ENCODE results near the gene SOX1. TPM values are rescaled to one million over a fixed set of nuclear protein-coding genes. Genes with fewer than 3 reads are reported as not detected.

The SOX1 gene
- total RNA-seq, 1 donor from 2014 or later, result not detected

DNA sequence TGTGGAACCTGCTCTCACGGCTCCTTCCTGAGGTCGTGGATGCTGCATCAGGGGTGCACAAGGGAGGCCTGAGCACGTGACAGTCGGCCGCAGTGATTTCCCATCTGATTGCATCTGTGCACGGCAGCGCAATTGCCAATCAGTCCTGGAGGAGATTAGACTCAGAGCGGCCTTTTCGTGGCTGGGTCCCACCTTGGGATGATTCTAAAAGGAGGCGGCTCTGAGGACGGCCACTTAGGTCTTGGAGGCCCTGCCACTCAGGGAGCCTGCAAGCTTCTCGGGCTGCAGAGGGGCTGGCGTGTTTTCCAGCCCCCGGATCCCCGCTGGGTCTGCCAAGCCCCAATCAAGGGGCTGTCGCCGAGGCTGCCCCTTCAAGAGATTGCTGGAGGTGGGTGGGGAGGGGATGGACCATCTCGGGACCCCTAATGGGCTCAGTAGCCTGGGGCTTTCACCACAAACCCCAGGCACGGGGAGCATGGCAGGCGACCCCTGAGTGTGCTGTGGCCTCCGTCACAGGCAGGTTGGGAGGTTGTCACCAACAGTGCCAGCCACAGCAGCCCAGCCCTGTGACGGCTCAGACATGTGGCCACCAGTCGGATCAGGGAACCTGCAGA is 51.6 kb downstream of the SOX1 start:
- H3K9me3 Mint-ChIP-seq, result no peaks in the 10 kb centered on the region
- TF ChIP-seq, protein P1, sequence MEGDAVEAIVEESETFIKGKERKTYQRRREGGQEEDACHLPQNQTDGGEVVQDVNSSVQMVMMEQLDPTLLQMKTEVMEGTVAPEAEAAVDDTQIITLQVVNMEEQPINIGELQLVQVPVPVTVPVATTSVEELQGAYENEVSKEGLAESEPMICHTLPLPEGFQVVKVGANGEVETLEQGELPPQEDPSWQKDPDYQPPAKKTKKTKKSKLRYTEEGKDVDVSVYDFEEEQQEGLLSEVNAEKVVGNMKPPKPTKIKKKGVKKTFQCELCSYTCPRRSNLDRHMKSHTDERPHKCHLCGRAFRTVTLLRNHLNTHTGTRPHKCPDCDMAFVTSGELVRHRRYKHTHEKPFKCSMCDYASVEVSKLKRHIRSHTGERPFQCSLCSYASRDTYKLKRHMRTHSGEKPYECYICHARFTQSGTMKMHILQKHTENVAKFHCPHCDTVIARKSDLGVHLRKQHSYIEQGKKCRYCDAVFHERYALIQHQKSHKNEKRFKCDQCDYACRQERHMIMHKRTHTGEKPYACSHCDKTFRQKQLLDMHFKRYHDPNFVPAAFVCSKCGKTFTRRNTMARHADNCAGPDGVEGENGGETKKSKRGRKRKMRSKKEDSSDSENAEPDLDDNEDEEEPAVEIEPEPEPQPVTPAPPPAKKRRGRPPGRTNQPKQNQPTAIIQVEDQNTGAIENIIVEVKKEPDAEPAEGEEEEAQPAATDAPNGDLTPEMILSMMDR (IDR thresholded peaks at IDR 0.05; ENCODE audit: unreplicated experiment), result no peak
- H3K4me1 Mint-ChIP-seq, result no peaks in the 10 kb centered on the region
- DNase-seq (ENCODE audit: low spot score in 2 of 2, unreplicated experiment in 2 of 2), result peak in 1 of 2 experiments; percentile 27
- no peaks in the 10 kb centered on the region for H3K36me3 Mint-ChIP-seq
- H3K4me3 Mint-ChIP-seq, result no peak overlapping the region
- peaks cover 84% of the 10 kb centered on the region for H3K27me3 Mint-ChIP-seq (ENCODE audit: low read depth)
- H3K27ac Mint-ChIP-seq, result no peak overlapping the region

DNA sequence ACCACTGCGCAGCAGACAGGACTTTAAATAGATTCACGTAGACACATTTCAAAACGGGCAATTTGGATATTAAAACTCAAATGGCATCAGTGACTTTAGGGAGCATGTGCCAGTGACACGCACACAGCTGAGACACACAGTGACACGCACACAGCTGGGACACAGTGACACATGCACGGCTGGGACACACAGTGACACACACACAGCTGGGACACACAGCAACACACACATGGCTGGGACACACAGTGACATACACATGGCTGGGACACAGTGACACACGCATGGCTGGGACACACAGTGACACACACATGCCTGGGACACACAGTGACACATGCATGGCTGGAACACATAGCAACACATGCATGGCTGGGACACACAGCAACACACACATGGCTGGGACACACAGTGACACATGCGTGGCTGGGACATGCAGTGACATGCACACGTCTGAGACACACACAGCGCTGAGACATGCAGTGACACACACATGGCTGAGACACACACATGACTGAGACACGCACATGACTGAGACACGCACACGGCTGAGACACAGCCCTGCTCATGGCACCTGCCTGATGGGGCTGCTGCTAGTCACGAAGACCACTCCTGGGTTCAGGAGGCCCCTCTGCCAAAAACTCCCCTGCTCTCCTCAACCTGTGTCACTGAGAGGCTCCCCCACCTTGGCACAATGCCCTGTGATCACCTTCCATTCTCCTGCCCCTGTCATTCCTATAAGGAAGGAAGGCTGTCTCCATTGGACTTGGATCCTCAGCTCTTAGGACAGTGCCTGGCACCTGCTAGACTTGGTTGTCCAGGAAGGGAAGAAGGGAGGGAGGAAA is 52.5 kb downstream of the SOX1 start:
- Mint-ChIP-seq H3K27ac (no peak overlapping the region), H3K4me3 (no peak overlapping the region)

DNA sequence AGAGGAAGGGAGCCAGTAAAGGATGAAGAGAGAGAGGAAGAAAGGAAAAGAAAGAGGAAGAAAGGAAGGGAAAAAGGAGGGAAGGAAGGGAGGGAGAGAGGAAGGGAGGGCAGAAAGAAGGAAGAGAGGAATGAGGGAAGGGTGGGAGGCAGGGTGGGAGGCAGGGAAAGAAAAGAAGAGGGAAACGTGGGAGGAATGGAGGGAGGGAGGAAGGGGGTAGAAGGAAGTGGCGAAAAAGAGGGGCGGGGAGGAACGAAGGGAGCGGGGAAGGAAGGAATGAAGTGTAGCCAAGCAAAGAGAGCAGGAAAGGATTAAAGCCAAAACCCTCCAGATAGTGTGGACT is 53.1 kb downstream of the SOX1 start:
- Mint-ChIP-seq H3K27me3 (ENCODE audit: low read depth) (peaks cover 82% of the 10 kb centered on the region), H3K9me3 (no peaks in the 10 kb centered on the region), H3K36me3 (no peaks in the 10 kb centered on the region), H3K27ac (no peak overlapping the region), H3K4me3 (no peak overlapping the region), H3K4me1 (no peaks in the 10 kb centered on the region)
- TF ChIP-seq, protein P1 (IDR thresholded peaks at IDR 0.05; ENCODE audit: unreplicated experiment), result no peak
- no peak for DNase-seq (ENCODE audit: low spot score in 2 of 2, unreplicated experiment in 2 of 2)

More for the DNA sequence above, 52.5 kb downstream of the SOX1 start:
- Mint-ChIP-seq H3K36me3 (no peaks in the 10 kb centered on the region), H3K4me1 (no peaks in the 10 kb centered on the region), H3K9me3 (no peaks in the 10 kb centered on the region), H3K27me3 (ENCODE audit: low read depth) (peaks cover 83% of the 10 kb centered on the region)
- TF ChIP-seq, protein P1 (IDR thresholded peaks at IDR 0.05; ENCODE audit: unreplicated experiment), result no peak
- DNase-seq (ENCODE audit: low spot score in 2 of 2, unreplicated experiment in 2 of 2), result peak in 1 of 2 experiments; percentile 35
